ENCODE results near the gene CALN1.
"Not testable (repeated sequence)": the region's sequence is repeated elsewhere in the genome, so short reads cannot be mapped to it uniquely, and the experiment has no call there.

CALN1 gene

DNA sequence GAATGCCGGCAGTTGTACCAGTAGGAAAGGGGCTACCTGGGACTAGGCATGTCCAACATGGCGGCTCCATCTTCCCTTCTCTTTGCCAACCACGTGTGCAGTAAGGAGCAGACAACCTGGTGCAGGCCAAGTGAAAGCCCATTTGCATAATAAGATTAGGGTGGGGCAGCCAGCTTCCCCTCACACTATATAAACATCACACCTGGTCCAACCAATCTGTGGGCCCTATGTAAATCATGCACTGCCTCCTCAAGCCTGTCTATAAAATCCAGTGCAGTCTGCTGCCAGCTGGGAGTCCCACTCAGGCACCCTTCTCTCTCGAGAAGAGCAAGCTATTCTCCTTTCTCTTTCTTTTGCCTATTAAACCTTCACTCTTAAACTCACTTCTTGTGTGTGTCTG lies 429.3 kb downstream of the CALN1 start:
- DNase-seq (ENCODE audit: low read depth in 2 of 2): no peak

DNA sequence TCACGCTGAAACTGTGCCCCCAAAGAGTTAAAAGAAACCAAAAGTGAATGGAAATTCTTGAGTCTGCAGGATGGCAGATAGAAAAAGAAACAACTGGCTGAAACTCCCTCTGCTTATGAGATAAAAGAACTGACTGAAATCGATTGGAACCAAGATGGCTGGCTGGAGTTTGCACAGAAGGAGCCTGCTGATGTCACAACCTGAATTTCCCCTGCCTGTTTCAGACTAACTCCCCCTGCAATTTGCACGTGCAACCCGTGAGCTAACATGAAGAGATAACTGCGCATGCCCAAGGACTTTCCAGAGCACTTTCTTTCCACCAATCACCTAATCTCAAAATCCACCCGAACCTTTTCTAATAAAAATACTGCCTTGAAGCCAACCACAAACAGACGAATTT lies 435.5 kb downstream of the CALN1 start:
- DNase-seq (ENCODE audit: low read depth in 2 of 2): no peak

DNA sequence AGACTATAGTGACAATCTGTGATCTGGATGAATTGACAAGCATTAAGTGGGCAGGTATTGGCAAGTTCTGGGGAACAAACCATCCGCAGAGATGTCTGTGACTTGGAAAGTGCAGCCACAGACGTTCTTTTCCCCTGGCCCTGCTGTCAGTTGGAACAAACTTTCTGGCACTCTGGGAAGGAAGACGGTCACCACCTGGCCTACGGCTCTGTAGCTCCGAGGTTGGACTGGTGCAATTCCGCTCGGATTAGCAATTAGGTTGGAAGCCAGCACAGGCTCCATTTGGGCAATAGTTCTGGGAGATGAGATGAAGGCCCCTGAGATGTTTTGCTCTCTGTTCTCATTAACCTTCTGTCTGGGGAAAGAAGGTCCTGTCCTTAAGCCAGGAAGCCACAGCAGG lies 437.5 kb downstream of the CALN1 start:
- DNase-seq (ENCODE audit: low read depth in 2 of 2): no peak

DNA sequence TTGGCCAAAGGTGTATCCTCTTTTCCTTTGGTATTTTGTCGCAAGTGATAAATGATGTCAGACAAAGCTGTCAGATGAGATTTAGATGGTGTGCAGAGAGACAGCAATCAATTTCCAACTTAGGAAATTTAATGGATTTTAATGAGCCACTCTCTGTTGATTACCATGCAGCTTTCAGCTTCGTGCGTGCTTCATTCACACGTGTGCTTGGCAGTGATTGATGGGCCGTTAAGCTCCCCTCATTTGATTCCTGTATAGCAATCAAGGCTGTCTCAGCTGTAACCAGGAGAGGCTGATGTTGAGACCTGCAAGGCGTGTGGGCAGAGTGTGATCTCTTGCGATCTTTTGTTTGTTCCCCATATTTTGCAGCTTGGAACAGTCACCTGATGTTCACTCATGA lies 439.6 kb downstream of the CALN1 start:
- no peak for DNase-seq (ENCODE audit: low read depth in 2 of 2)

GRCh38 chr7:71970725-71971124 lies 441.4 kb downstream of the CALN1 start:
- DNase-seq (ENCODE audit: low read depth in 2 of 2): no peak

GRCh38 chr7:71962636-71963035 lies 449.5 kb downstream of the CALN1 start:
- DNase-seq (ENCODE audit: low read depth in 2 of 2): no peak

DNA sequence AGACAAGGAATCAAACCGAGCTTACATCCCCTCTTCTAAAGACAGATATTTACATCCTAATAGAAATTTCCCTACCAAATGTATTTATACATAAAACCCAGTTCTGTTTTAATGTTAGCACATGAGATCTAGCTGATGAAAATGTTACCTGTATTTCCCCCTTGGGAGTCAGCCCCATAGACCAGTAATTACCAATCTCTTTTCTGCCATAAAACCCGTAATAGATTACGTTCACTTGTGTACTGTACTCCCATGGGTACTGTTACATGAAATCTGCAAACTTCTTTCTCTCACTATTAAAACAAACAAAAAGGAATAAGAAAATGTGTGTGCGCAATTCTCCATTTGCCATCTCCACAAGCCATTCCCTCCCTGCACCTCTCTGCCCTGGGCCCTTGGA lies 450.9 kb downstream of the CALN1 start:
- DNase-seq (ENCODE audit: low read depth in 2 of 2): no peak

DNA sequence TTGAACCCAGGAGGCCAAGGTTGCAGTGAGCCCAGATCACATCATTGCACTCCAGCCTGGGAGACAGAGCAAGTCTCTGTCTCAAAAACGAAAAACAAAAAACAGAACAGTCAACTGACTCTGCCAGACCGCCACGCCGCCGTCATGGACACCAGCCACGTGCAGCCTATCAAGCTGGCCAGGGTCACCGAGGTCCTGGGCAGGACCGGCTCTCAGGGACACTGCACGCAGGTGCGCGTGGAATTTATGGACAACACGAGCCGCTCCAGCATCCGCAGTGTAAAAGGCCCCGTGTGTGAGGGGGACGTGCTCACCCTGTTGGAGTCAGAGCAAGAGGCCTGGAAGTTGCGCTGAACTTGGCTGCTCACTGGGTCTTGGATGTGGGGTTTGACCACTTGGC lies 470.0 kb downstream of the CALN1 start:
- no peak for DNase-seq (ENCODE audit: low read depth in 2 of 2)

GRCh38 chr7:71937840-71938371 lies 474.2 kb downstream of the CALN1 start:
- no peak for DNase-seq (ENCODE audit: low read depth in 2 of 2)

GRCh38 chr7:71935674-71936073 lies 476.5 kb downstream of the CALN1 start:
- DNase-seq (ENCODE audit: low read depth in 2 of 2): no peak

DNA sequence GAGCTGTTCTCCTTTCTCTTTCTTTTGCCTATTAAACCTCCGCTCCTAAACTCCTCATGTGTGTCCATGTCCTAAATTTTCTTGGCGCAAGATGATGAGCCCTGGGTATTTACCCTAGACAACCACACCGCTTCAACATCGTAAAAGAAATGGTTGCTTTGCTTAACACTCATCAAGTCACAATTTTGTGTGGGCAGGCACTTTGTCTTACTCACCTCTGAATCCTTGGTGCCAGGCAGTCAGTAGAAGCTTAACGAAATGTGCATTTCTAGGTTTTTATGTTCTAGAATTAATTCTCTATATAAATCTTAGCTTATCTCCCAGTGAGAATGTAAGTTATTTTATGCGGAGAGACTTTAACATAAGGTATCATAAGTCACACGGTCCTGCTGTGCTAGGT lies 478.7 kb downstream of the CALN1 start:
- no peak for DNase-seq (ENCODE audit: low read depth in 2 of 2)

DNA sequence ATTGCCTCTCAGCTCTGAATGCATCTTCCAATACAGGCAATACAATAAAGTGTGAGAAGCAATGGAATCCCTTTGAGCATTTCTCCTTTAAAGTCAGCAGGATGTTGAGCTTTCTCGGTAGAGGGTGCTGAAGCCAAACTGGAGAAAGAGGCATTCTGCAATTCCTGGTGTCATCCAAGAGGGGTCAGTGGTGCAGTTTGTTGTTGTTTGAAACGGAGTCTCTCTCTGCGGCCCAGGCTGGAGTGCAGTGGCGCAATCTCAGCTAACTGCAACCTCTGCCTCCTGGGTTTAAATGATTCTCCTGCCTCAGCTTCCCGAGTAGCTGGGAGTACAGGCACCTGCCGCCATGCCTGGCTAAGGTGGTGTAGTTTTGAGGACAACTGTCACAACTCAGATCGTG lies 486.5 kb downstream of the CALN1 start:
- DNase-seq (ENCODE audit: low read depth in 2 of 2): no peak

GRCh38 chr7:71914204-71914603 lies 497.9 kb downstream of the CALN1 start:
- not testable (repeated sequence) for DNase-seq (ENCODE audit: low read depth in 2 of 2)

GRCh38 chr7:71912476-71912875 lies 499.7 kb downstream of the CALN1 start:
- no peak for DNase-seq (ENCODE audit: low read depth in 2 of 2)

DNA sequence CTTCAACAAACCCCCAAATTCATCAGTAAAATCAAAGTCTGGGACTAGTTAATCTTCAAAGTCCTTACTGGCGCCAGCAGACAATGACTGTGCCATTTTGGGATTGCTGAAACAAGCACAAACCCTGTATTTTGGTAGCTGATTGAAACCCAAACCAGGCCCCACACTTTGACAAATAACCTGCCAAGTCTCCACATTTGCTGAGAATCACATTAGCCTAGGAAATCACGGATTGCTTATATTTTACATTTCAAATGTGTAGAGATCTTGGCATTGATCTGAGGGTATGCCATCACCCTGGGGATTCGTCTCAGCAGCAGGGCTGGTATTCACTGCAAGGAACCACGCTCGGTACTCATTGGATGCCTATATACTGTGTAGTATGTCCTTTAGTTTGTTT lies 501.1 kb downstream of the CALN1 start:
- DNase-seq (ENCODE audit: low read depth in 2 of 2): no peak

DNA sequence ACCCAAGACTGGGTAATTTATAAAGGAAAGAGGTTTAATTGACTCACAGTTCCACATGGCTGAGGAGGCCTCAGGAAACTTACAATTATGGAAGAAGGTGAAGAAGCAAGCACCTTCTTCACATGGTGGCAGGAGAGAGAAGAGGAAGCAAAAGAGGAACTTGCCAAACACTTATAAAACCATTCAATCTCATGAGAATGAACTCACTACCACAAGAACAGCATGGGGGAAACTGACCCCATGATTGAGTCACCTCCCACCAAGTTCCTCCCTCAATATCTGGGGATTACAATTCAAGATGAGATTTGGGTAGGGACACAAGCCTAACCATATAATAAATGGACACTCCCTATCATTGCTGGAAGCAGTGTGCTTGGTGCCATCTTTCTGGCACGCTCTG lies 506.3 kb downstream of the CALN1 start:
- no peak for DNase-seq (ENCODE audit: low read depth in 2 of 2)

GRCh38 chr7:71904484-71904883 lies 507.7 kb downstream of the CALN1 start:
- no peak for DNase-seq (ENCODE audit: low read depth in 2 of 2)

- DNase-seq (ENCODE audit: low read depth in 2 of 2): no peak
Measured at GRCh38 chr7:71900556-71900955, 511.6 kb downstream of the CALN1 start.

- DNase-seq (ENCODE audit: low read depth in 2 of 2): no peak
Measured at GRCh38 chr7:71896535-71896934, 515.6 kb downstream of the CALN1 start.

DNA sequence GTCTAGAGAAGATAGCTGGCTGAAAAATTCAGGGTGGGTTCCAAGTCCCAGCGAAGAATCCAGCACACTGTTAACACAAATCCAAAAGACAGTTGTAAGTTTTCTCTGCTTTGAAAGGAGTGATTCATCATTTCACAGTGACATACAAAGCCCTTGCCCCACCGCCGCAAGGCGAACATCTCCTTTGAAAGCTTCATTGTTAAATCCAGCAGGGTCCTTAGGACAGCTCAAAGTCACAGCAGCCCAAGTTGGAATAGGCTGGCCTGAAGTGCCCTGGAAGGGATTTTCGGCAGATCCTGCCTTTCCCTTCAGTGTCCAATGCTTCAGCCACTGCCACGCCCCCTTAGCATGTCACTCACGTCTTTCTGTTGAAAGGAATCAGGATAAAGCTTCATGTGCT lies 526.1 kb downstream of the CALN1 start:
- no peak for DNase-seq (ENCODE audit: low read depth in 2 of 2)

GRCh38 chr7:71885487-71885886 lies 526.7 kb downstream of the CALN1 start:
- DNase-seq (ENCODE audit: low read depth in 2 of 2): no peak

DNA sequence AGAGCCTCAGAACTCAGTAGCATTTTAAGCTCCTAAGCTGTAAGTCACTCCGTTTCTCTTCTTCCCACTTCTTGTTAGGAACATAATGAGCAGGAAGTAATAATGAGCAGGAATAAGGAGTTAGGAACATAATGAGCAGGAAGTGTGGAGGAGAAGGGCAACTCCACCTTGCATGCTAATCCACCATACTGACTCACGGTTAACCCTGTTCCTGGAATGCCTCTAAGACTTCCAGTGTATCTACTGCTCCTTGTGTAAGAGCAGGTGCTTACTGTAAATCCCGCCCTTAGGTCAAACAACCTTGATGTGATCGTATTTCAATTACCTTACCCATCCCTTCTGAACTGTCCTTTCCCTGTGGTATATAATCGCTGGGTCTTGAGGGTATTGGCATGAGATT lies 528.7 kb downstream of the CALN1 start:
- DNase-seq (ENCODE audit: low read depth in 2 of 2): no peak

- no peak for DNase-seq (ENCODE audit: low read depth in 2 of 2)
Measured at GRCh38 chr7:71871446-71871845, 540.7 kb downstream of the CALN1 start.

GRCh38 chr7:71870812-71871211 lies 541.3 kb downstream of the CALN1 start:
- no peak for DNase-seq (ENCODE audit: low read depth in 2 of 2)

DNA sequence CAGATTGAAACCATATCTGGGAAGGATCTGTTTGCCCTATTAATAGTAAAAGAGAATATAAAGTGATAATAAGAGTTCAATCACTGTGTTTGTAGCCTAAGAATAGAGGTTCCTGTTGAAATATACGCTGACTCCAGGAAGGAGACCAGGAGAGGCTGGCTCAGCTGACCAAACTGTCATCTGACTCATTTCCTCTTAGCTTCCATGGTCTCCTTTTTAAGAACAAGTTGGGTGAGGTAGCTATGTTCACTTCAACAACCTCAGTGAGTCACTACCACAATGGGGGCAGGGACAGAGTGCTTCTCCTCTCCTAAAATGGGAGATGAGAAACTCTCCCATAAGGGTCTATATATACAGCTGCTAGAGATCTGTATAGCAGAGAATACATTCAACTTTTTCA lies 543.3 kb downstream of the CALN1 start:
- no peak for DNase-seq (ENCODE audit: low read depth in 2 of 2)
